OCI-LY7 (cell line): ENCODE data around the gene PLXDC2.

ENCODE experiments used
- EZH2phosphoT487 ChIP-seq: fragments of 200-600 bp; sonication (generic); IDR thresholded peaks from 2 replicates; pipeline ENCODE4 v1.6.1; 2018; ENCODE audit warnings: low read depth, borderline replicate concordance, mild to moderate bottlenecking, mixed run types, antibody characterized with exemption, low read length, moderate library complexity, mixed read lengths
- TF ChIP-seq, protein P1 (sequence below): fragments of 200-600 bp; sonication (generic); conservative IDR thresholded peaks from 2 replicates; pipeline ENCODE4 v1.5.1; 2014; ENCODE audit warnings: mild to moderate bottlenecking, antibody characterized with exemption, low read length, moderate library complexity, mixed read lengths

DNA sequence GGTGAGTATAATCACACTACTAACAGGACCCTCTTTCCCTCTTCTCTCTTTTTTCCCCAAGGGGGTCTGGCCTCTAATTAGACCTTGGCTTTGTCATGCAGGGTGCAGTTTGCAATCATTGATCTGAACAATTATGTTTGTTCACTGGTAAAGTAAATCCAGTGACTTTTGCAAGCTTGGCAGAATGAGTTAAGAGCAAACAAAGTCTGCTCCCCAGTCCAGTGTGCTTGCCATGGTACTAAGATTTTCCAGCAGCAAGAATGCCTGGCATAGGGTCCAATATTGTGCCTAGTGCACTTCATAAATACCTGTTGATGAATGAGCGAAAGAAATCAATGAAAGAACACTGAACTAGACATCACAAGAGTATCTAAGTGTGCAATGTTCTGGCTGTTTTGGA lies 43.9 kb downstream of the PLXDC2 start:
- TF ChIP-seq, protein P1, sequence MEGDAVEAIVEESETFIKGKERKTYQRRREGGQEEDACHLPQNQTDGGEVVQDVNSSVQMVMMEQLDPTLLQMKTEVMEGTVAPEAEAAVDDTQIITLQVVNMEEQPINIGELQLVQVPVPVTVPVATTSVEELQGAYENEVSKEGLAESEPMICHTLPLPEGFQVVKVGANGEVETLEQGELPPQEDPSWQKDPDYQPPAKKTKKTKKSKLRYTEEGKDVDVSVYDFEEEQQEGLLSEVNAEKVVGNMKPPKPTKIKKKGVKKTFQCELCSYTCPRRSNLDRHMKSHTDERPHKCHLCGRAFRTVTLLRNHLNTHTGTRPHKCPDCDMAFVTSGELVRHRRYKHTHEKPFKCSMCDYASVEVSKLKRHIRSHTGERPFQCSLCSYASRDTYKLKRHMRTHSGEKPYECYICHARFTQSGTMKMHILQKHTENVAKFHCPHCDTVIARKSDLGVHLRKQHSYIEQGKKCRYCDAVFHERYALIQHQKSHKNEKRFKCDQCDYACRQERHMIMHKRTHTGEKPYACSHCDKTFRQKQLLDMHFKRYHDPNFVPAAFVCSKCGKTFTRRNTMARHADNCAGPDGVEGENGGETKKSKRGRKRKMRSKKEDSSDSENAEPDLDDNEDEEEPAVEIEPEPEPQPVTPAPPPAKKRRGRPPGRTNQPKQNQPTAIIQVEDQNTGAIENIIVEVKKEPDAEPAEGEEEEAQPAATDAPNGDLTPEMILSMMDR: no peak
- no peak for TF ChIP-seq EZH2phosphoT487
